Gastrocnemius medialis (tissue), 4 donors: Measurements from ENCODE around the gene ANKH. TPM values are rescaled to one million over a fixed set of nuclear protein-coding genes. Genes with fewer than 3 reads are reported as not detected.

Experiments used
- ATAC-seq, 2 donors: fragments of 150-250 bp; one replicate each; pipeline ENCODE4 v1.9.1; 2016
- DNase-seq, 2 donors: peaks; one replicate each; pipeline ENCODE4 v3.0.0-alpha.2; 2019
- H3K27ac ChIP-seq, 4 donors: fragments of 200-600 bp; sonication (generic); 1 replicate in 1 of 4; 2 replicates in 3 of 4; pipeline ENCODE4 v1.5.1; 2016 to 2018; ENCODE audit warnings: mild to moderate bottlenecking in 2 of 4, moderate library complexity in 1 of 4
- H3K27me3 ChIP-seq, 3 donors: fragments of 200-600 bp; sonication (generic) in 2 of 3; 1 replicate in 1 of 3; 2 replicates in 2 of 3; pipeline versions ENCODE4 v1.5.1 to v1.6.0; 2016 to 2019; ENCODE audit warnings: mild to moderate bottlenecking in 1 of 3, moderate library complexity in 1 of 3
- H3K36me3 ChIP-seq, 2 donors: fragments of 200-600 bp; sonication (generic) in 1 of 2; one replicate each; pipeline ENCODE4 v1.5.1; 2017 to 2018
- H3K4me1 ChIP-seq, 2 donors: fragments of 200-600 bp; sonication (generic) in 1 of 2; one replicate each; pipeline ENCODE4 v1.5.1; 2016 to 2017; ENCODE audit warnings: mild to moderate bottlenecking in 2 of 2
- H3K4me3 ChIP-seq, 4 donors: fragments of 200-600 bp; sonication (generic) in 3 of 4; 1 replicate in 1 of 4; 2 replicates in 3 of 4; pipeline ENCODE4 v1.5.1; 2016 to 2019; ENCODE audit warnings: mild to moderate bottlenecking in 2 of 4
- H3K9me3 ChIP-seq, 3 donors: fragments of 200-600 bp; sonication (generic) in 2 of 3; 1 replicate in 1 of 3; 2 replicates in 2 of 3; pipeline ENCODE4 v1.5.1; 2016 to 2019
- POLR2A ChIP-seq, 2 donors: fragments of 450-650 bp; IDR thresholded peaks; one replicate each; pipeline ENCODE4 v1.6.1; 2017; ENCODE audit warnings: antibody characterized with exemption in 2 of 2, mild to moderate bottlenecking in 2 of 2, moderate library complexity in 2 of 2
- in situ Hi-C, 4 donors: fragments of 200-750 bp; cut with MboI; loops; one replicate each; pipeline versions ENCODE4 v1.15.0 to v1.8.0; 2017; ENCODE audit warnings: low sequenced_read_pairs in 4 of 4
- intact Hi-C: fragments of 100-400 bp; cut with DNase I; formaldehyde crosslinking; loops from one replicate; pipeline ENCODE4 v1.15.1; 2023; ENCODE audit warnings: low total_unique reads
- total RNA-seq, 4 donors: library from RNA; depleted of rRNA; stranded (reverse); fragments of >200 nt; gene quantifications; one replicate each; pipeline versions ENCODE4 v1.1.0 to v1.2.3, GENCODE V29; 2016
- TF ChIP-seq, protein P1 (sequence below), 5 experiments: fragments of 450-650 bp in 3 of 5; fragments of 200-600 bp in 2 of 5; sonication (generic) in 2 of 5; IDR thresholded peaks in 4 of 5; conservative IDR thresholded peaks in 1 of 5; 1 replicate in 4 of 5; 2 replicates in 1 of 5; pipeline ENCODE4 v1.5.1; 2016 to 2019; ENCODE audit warnings: antibody characterized with exemption in 5 of 5, mild to moderate bottlenecking in 3 of 5, moderate library complexity in 3 of 5

Gene ANKH
- total RNA-seq, 4 donors from 2014 or later = 33.5 to 52.1 (median 36.0) TPM

DNA sequence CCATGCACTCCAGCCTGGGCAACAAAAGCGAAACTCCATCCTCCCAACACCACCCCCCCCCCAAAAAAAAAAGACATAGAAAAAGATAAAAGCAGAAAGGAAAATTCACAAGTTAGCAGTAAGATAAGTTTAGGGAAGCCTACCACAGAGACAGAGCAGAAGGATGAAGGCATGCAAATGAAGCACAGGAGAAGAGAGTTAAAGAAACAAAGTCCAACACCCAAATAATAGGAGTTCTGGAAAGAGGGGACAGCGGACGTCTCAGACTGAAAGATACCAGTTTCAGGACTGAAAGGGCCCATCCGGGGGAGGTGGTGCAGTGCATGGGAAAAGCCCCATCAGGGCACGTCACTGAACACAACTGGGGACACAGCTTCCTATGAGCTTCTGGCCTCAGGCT is 152.8 kb downstream of the ANKH start:
- in situ Hi-C loops = no loop called here
- H3K36me3 ChIP-seq = peaks cover 0 to 2% of the 10 kb centered on the region in 2 donors
- intact Hi-C loops = no loop called here

DNA sequence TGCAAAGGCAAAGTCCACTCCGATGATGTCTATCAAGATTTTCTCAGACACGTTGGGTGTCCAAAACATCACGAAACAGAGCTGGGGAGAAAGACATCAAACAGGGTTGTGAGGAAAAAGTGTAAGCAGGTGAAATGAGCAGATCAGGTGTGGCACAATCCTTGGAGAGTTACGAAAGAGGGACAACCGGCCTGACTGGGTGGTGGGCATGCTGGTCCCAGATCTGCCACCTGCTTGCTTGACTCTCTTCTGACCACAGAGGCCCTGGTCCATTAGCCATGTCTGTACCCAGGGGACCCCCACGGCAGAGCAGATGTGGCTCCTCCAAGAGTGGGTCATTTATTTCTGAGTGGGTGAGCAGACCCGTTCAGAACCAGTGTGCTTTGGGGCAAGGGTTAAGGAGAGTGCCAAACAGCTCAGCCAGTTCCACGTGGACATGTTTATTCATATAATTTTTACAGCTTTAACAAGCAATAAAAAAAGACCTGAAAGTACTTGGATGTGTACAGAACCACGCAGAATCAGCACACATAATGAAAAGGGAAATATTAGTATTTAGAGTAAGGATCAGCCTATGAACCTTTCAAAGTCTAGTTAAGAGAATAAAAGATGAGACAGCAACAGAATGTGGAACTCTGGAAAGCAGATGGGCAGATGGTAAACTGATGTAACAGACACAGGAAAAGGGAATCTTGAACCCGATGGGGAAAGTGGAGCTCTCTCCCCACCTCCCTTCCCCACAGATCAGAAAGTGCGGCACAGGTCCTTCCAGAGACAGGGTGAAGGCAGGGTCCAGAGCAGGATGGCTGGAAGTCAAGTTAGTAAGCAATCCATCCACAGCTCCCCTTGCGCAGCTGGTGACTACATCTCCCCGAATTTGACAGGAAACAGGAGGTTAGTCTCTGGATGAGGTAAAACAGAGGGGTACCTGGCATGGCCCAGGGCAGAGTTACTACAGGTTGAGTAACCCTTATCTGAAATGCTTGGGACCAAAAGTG is 154.5 kb downstream of the ANKH start:
- no peak for DNase-seq
- no peaks in the 10 kb centered on the region for H3K9me3 ChIP-seq
- TF ChIP-seq, protein P1, sequence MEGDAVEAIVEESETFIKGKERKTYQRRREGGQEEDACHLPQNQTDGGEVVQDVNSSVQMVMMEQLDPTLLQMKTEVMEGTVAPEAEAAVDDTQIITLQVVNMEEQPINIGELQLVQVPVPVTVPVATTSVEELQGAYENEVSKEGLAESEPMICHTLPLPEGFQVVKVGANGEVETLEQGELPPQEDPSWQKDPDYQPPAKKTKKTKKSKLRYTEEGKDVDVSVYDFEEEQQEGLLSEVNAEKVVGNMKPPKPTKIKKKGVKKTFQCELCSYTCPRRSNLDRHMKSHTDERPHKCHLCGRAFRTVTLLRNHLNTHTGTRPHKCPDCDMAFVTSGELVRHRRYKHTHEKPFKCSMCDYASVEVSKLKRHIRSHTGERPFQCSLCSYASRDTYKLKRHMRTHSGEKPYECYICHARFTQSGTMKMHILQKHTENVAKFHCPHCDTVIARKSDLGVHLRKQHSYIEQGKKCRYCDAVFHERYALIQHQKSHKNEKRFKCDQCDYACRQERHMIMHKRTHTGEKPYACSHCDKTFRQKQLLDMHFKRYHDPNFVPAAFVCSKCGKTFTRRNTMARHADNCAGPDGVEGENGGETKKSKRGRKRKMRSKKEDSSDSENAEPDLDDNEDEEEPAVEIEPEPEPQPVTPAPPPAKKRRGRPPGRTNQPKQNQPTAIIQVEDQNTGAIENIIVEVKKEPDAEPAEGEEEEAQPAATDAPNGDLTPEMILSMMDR (IDR thresholded peaks at IDR 0.05 in 4 of 5, conservative IDR thresholded peaks at IDR 0.05 in 1 of 5) = no peak
- no peak for TF ChIP-seq POLR2A (IDR thresholded peaks at IDR 0.05)
- H3K36me3 ChIP-seq = peaks cover 0 to 17% of the 10 kb centered on the region in 2 donors
- intact Hi-C loops = no loop called here
- no peak overlapping the region for H3K4me3 ChIP-seq
- no peak for ATAC-seq
- H3K27me3 ChIP-seq = no peaks in the 10 kb centered on the region
- in situ Hi-C loops = no loop called here
- peaks cover 4 to 12% of the 10 kb centered on the region in 2 donors for H3K4me1 ChIP-seq
- peak overlapping the region in 1 of 4 donors; percentile 9 for H3K27ac ChIP-seq

More for the DNA sequence above, 152.8 kb downstream of the ANKH start:
- DNase-seq (no peak), ATAC-seq (no peak)
- no peak overlapping the region for H3K4me3 ChIP-seq
- H3K9me3 ChIP-seq = no peaks in the 10 kb centered on the region
- no peak overlapping the region for H3K27ac ChIP-seq
- H3K27me3 ChIP-seq = no peaks in the 10 kb centered on the region
- TF ChIP-seq, protein P1 (IDR thresholded peaks at IDR 0.05 in 4 of 5, conservative IDR thresholded peaks at IDR 0.05 in 1 of 5) = no peak
- TF ChIP-seq POLR2A (IDR thresholded peaks at IDR 0.05) = no peak
- H3K4me1 ChIP-seq = peaks cover 4 to 12% of the 10 kb centered on the region in 2 donors

DNA sequence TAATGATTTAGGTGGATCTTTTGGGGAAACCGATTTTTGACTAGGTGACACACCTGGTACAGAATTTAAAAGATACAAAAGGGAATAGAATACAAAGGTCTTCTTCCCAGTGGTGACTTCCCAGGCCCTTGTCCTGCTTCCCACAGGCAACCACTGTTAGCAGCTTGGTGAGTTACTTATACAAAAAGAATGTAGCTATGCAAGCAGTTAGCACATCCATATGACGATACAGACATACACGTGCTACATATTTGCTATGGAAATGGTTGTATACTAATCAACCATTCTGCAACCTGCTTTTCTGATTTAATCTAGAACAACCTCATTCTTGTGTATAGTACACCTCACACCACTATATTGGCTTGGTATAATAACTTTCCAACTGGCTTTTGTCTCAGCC is 156.1 kb downstream of the ANKH start:
- Histone ChIP-seq H3K9me3 (no peaks in the 10 kb centered on the region), H3K27ac (peak overlapping the region in 3 of 4 donors; percentile 28 to 67 (median 57))
- intact Hi-C loops = no loop called here

DNA sequence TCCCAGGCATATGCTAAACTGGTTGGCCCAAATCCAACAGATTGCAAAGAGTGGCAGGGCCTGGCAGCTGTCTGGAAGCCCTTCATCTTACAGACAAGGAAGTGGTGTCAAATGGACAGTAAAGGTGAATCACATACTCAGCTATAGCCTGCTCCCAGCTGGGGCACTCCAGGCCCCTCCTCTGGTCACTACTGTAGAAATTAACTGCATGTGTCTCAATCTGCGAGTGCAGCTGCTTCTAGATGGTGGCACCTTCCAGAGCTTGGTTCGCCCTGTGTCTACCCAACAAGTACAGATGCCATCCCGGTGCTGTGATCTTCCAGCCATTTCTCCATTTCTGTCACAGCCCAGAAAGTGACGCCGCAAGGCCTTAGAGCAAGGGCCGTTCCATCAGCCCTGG is 156.9 kb downstream of the ANKH start:
- DNase-seq (peak; percentile 32 to 82), ATAC-seq (peak; percentile 93 to 98)
- no peaks in the 10 kb centered on the region for H3K27me3 ChIP-seq
- in situ Hi-C loops (no loop called here), intact Hi-C loops (no loop called here)
- TF ChIP-seq, protein P1 (IDR thresholded peaks at IDR 0.05 in 4 of 5, conservative IDR thresholded peaks at IDR 0.05 in 1 of 5) = no peak
- TF ChIP-seq POLR2A (IDR thresholded peaks at IDR 0.05) = no peak
- peak overlapping the region; percentile 20 to 67 (median 42) for H3K27ac ChIP-seq
- H3K4me1 ChIP-seq = peaks cover 4 to 12% of the 10 kb centered on the region in 2 donors
- no peak overlapping the region for H3K4me3 ChIP-seq
- H3K9me3 ChIP-seq = no peaks in the 10 kb centered on the region
- peaks cover 0 to 41% of the 10 kb centered on the region in 2 donors for H3K36me3 ChIP-seq

More for the DNA sequence above, 156.1 kb downstream of the ANKH start:
- no peak overlapping the region for H3K4me3 ChIP-seq
- in situ Hi-C loops = no loop called here
- DNase-seq = no peak
- TF ChIP-seq, protein P1 (IDR thresholded peaks at IDR 0.05 in 4 of 5, conservative IDR thresholded peaks at IDR 0.05 in 1 of 5) = no peak
- TF ChIP-seq POLR2A (IDR thresholded peaks at IDR 0.05) = no peak
- no peaks in the 10 kb centered on the region for H3K27me3 ChIP-seq
- H3K4me1 ChIP-seq = peaks cover 4 to 12% of the 10 kb centered on the region in 2 donors
- H3K36me3 ChIP-seq = peaks cover 0 to 33% of the 10 kb centered on the region in 2 donors
- no peak for ATAC-seq
